Effector CD8-positive, alpha-beta T cell (primary cell): ENCODE data around the gene DPH6.

ENCODE experiments used
- DNase-seq: peaks from one replicate; lab custom pipeline; 2025; lab: John Stamatoyannopoulos, UW

Gene DPH6

GRCh38 chr15:35540885-35541284 is 5.1 kb downstream of the DPH6 start:
- no peak for DNase-seq

GRCh38 chr15:35540021-35540420 is 5.9 kb downstream of the DPH6 start:
- DNase-seq, result no peak

GRCh38 chr15:35535365-35535916 is 10.5 kb downstream of the DPH6 start:
- DNase-seq, result no peak

GRCh38 chr15:35533130-35534110 is 12.5 kb downstream of the DPH6 start:
- no peak for DNase-seq

- DNase-seq, result no peak
These were observed 15.3 kb downstream of the DPH6 start for GRCh38 chr15:35530698-35531097.

- no peak for DNase-seq
These were observed 16.2 kb downstream of the DPH6 start for GRCh38 chr15:35529784-35530183.

- no peak for DNase-seq
These were observed 23.9 kb downstream of the DPH6 start for GRCh38 chr15:35522061-35522460.

- DNase-seq, result no peak
These were observed 26.3 kb downstream of the DPH6 start for GRCh38 chr15:35519541-35520149.

GRCh38 chr15:35519052-35519451 is 26.9 kb downstream of the DPH6 start:
- no peak for DNase-seq

- DNase-seq, result no peak
These were observed 31.2 kb downstream of the DPH6 start for GRCh38 chr15:35514759-35515158.

GRCh38 chr15:35507932-35508638 is 37.9 kb downstream of the DPH6 start:
- no peak for DNase-seq

GRCh38 chr15:35506272-35506870 is 39.6 kb downstream of the DPH6 start:
- DNase-seq, result no peak

- DNase-seq, result no peak
These were observed 40.2 kb downstream of the DPH6 start for GRCh38 chr15:35505809-35506208.

GRCh38 chr15:35505141-35505540 is 40.8 kb downstream of the DPH6 start:
- DNase-seq, result no peak

GRCh38 chr15:35499723-35500122 is 46.2 kb downstream of the DPH6 start:
- DNase-seq, result no peak

GRCh38 chr15:35496585-35496984 is 49.4 kb downstream of the DPH6 start:
- DNase-seq, result no peak

- DNase-seq, result no peak
These were observed 50.9 kb downstream of the DPH6 start for GRCh38 chr15:35495080-35495479.

GRCh38 chr15:35491999-35492398 is 54.0 kb downstream of the DPH6 start:
- no peak for DNase-seq

- no peak for DNase-seq
These were observed 54.8 kb downstream of the DPH6 start for GRCh38 chr15:35491173-35491572.

- no peak for DNase-seq
These were observed 55.5 kb downstream of the DPH6 start for GRCh38 chr15:35490511-35490910.

- DNase-seq, result no peak
These were observed 58.5 kb downstream of the DPH6 start for GRCh38 chr15:35487417-35487816.

- DNase-seq, result no peak
These were observed 59.7 kb downstream of the DPH6 start for GRCh38 chr15:35486296-35486695.
